Right kidney (tissue), 1 donor: Measurements from ENCODE around the gene NTM.

Experiments used
- DNase-seq: peaks from one replicate; pipeline ENCODE4 v3.0.0-alpha.2; 2016

NTM gene

DNA sequence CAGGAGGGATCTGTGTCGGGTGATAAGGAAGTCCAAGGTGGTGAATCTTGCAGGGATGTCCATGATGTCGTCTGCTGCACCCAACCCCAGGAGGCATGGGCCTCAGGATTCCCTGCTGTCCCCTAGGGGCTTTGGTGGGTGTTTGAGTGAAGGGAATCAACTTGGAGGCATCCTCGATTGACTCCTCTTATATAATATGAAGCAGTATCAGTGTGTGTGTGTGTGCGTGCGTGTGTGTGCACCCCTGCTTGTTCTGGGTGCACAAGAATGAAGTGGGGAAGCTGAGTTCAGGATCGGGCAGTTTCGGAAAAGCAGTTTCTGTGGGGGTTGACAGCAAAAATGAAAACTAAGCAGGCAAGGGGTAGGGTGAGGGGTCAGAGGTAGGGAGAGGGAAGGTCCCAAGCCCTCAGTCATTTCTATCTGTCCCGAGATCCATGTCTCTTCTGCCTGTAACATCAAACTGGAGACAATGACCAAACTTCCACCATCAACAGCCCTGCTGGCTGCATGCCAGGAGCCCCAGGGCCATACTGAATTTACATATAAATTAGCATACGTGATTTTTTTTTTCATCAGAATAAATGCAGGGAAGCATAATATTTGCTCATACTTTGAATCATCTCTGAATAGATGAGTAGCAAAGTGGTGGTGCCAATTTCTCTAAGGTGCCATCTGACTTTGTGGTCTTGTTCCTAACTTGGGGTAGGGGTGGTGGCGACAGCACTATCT is 2.0 kb downstream of the NTM start:
- no peak for DNase-seq

DNA sequence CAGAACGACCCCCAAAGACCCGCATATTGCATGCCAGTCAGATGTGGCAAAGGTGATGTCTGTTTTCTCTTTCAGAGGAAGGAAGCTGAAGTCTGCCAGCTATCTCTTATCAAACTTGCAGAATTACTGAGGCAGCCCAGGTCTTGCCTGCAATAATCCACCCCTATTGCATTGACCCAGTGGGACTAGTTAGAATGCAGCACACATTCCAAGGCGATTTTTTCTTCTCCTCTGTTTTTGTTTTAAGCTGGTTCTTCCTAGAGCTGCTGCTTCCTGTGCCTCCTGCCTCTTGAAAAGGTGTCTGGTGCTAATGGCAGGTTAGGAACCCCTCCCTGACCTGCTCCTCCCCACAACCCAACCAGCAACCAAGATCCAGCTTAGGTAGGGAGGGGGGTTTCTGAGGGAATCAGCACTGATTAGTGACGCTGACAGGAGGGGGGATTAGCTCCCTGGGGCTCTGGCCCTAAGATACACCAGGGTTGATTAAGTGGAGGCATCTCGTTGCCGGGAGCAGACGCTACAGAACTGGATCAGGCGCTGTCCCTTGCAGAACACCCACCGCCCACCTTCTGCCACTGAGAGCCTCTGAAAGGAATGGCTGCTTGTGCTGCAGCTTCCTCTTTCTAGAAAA is 2.8 kb downstream of the NTM start:
- DNase-seq, result no peak

DNA sequence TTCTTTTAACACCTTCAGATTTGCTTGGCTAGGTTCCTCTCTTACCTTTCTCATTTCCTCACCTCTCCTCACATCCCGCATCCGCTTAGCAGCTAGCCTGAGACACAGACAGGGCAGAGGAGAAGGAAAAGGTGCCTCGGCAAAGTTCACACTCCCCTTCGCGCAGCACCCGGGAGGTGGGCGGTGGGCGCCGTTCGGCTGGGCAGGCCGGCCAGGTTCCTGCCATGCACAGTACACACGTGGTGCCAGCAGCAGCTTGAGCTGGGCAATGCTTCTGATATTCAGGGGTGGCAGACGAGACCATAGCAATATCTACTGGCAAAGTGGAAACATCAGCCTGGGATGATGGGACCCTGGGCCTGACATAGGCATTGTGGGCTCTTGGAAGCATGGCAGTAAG is 3.3 kb downstream of the NTM start:
- DNase-seq, result no peak

DNA sequence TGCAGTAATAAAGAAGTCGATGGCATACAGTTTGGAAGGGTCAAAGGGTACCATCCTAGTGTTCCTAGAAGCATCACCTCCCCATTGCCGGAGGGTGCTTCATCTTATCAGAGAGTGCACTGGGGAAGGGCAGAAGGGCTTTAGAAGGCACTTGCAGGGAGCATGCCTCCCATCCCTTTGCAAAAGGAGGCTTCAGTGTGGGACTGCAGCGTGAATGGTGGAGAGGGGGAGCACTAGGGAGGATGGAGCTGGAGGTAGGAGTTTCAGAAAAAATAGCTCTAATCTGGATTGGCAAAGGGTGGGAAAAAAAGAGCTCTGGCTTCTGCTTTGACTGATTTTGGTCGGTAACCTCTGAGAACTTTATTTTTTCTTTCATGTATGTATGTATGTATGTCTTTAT is 5.0 kb downstream of the NTM start:
- DNase-seq, result no peak

DNA sequence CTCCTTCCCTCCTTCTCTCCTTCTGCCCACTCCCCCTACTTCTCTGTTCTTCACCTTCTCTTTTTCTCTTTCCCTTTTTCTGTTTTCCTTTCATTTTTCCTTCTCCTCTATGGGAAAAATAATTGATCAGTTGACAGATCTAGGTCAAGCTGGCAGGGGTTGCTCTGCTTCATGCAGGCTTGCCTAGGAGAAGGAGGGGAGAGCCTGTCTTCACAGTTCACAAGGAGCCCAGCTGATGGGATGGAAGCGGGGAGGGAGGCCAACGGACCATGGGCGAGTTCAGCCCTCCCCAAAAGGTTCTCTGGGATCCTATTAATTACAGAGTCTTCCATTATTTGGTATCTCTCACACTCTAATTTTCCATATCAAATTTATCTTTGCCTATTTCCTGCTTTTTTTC is 5.5 kb downstream of the NTM start:
- DNase-seq, result no peak

DNA sequence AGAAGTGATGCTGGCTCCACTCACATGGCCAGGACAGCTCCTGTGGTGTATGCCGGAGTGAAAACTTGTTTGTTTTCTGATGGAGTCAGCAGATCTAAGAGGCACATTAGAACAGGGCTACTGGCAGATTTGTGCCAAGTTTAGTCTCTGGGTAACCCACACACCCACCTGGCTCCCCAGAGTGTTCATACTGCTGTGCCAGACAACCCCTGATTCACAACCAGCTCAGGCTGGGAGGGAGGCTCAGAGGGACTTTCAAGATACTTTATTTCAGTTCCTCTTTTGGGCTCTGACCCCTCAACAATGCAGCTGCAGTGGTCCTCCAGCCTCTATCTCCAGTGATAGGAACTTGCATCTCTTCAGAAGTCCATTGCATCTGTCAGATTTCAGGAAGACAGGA is 8.5 kb downstream of the NTM start:
- DNase-seq, result no peak

DNA sequence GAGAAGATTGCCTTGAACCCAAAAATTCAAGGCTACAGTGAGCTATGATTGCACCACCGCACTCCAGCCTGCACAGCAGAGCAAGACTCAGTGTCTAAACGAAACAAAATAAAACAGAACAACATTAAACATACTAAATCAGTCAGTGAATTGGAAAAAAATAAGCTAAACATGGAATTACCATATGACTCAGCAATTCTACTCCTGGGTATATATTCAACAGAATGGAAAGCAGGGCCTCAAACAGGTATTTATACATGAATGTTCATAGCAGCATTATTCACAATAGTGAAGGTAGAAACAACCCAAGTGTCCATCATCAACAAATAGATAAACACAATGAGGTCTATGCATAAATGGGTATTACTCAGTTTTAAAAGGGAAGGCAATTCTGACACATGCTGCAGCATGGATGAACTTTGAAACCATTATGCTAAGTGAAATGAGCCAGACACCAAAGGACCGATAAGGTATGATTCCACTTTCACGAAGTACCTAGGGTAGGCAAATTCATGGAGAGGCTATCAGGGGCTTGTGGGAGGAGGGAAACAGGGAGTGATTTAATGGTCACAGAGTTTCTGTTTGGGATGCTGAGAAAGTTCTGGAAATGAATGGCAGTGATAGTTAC is 15.5 kb downstream of the NTM start:
- DNase-seq, result no peak

DNA sequence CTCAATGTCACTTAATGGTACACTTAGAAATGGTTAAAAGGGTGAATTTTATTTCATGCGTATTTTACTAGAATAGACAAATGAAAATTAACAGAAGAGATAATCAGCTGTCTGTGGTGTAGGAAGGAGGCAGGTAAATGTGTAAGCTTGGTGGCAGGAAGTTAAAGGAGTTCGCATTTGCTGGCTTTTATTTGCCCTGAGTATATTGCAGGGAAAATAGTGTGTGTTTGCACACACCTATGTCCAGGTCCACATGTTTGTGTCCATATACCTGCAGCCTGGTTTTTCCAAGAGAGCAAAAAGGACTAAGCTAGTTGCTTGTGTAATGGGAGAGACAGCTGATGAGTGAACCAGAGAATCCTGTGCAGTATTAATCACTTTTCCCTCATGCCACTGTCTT is 16.0 kb downstream of the NTM start:
- DNase-seq, result no peak

DNA sequence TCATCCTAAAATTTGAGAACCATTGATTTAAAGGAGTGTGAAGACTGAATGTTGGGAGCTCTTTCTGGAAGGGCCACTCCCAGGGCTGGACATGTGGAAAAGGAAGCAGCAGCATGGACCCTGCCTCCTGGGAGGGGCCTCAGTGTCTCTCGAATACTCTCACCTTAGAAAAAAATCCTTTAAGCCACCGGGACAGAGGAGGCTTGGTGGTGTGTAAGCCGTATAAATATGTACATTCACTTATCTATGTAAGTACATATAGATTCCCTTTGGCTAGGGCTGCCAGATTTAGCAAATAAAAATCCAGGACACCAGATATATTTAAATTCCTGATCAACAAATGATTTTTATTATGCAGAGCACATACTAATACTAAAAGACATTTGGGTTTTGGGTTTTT is 17.6 kb downstream of the NTM start:
- no peak for DNase-seq

DNA sequence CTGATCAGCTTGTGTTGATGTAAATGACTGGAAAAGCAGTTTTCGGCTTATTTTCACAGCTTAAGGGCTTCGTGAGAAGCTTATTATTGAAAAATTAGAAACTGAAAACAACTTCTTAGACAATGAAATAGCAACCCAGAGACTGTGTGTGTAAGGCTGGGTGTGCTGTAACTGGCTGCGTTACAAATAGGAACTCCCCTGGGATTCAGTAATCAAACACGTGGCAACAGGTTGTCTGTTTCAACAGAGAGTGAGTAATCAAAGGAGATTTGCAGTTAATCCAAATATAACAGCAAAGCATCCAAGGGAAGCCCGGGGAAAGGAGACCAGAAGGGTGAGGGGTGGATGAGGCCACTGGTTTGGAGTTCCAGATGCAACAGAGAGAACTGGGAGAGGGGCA is 19.2 kb downstream of the NTM start:
- no peak for DNase-seq

DNA sequence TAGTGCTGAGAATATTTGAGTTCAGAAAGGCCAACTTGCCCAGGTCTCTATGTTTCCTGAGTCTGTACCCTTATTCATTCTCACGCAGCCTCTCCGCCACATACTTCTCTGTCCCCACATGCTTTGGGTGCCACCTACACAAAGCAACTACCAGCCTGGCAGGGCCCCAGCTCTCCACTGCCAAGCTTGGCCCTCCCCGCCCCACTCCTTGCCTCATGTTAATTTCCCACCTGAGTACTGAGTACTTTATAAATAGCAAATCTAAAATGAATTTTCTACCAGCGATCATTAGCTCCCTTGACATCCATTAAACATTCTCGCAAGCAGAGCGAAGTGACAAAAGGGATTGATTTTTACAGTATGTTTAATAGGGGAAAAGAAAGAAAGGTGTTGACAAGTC is 20.8 kb downstream of the NTM start:
- DNase-seq, result no peak

DNA sequence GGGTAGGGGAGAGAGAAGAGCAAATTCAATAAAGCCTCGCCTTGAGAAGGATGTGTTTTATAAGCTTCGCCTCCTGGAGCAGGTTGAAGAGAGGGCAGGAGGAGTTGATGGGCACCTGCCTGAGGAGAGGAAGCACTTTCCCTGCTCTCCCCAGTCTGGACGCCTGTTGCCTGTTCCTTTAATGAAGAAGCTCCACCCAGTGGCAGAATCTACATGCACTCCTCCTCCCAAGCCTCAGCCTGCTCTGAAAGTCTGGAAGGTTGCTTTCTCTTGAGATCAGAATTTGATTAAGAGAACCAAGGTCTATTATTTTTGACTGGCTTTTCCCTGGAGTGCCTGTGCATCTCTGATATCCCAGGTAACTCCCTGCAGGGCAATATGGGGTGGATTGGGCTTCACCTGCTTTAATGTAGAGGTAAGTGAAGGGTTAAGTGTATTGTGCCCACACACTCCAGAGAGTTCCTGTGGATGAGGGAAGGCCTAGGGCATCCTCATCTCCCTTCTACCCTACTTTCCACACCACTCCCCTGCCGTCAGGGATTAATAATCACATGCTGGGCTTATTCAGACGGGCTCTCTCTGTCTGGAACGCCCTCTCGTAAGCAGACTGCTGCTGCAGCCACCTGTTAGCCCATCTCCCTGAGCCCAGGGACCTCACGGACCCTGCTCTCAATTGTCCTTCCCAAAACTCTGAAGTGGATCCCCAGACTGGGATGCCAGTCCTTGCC is 22.3 kb downstream of the NTM start:
- no peak for DNase-seq

DNA sequence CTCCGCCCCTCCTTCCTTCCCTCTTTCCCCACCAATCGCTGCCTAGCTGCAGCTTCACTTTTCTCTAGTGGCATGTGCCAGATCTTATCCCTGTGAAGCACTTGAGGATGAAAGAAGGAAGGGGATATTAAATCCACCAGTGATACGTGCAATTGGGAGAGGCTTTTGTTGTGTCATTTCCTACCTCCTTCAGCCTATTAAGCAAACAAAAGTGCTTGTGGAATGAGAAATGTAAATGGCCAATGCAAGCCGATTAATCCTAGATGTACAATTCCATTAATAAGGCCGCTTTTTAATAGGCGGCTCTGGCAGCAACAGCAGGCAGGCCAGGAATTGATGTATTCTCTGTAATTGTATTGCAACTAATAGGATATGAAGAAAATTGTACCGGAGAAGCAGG is 23.3 kb downstream of the NTM start:
- no peak for DNase-seq

DNA sequence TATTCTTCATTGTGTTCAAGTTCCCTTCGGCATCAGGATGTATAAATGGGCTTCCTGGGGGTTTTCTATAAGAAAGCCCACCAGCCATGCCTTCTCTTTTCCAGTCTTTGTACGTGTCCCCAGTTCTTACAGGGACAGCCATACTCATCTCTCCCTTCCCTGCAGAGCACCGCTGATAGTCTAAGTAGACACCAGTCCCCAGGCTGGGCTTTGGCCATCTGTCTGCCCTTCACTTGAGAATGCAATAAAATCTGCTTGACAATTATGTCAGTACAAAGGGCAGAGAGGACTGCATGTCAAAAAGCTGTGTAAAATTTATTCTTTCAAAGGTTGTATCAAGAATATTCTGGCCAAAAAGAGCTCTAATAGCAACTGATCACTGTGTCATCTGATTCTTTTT is 27.3 kb downstream of the NTM start:
- no peak for DNase-seq

DNA sequence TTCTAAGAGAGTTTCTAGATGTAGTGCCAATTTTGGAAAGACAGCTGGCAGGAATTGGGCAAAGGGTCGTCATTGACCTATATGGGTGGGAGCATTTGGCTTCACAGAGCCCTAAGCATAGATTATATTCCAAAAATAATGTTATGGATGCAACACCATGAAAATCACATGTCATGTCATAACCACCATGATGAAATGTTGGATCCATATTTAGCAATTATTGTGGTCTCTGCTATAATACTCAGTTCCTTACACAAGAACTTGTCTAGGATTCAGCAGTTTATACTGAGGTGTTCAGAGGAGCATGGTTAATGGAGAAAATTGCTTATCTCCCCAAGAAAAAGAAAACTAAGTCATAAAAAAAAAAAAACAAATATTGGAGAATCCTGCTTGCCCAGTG is 31.6 kb downstream of the NTM start:
- no peak for DNase-seq

DNA sequence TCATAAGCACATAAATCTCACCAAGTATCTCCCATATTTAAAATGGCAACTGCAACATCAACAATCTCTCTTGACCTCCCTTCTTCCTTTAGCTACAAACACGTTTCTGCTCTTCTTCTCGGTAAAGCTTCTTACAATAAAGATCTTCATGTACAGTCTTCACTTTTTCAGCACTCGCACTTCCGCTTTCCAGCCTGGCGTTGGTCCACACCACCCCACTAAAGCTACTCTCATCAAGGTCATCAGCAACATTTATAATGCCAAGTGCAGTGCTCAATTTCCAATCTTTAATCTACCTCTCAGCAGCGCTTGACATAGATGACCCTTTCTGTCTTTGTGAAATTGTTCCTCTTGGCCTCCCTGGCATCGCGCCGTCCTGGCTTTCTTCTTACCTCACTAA is 33.6 kb downstream of the NTM start:
- no peak for DNase-seq

DNA sequence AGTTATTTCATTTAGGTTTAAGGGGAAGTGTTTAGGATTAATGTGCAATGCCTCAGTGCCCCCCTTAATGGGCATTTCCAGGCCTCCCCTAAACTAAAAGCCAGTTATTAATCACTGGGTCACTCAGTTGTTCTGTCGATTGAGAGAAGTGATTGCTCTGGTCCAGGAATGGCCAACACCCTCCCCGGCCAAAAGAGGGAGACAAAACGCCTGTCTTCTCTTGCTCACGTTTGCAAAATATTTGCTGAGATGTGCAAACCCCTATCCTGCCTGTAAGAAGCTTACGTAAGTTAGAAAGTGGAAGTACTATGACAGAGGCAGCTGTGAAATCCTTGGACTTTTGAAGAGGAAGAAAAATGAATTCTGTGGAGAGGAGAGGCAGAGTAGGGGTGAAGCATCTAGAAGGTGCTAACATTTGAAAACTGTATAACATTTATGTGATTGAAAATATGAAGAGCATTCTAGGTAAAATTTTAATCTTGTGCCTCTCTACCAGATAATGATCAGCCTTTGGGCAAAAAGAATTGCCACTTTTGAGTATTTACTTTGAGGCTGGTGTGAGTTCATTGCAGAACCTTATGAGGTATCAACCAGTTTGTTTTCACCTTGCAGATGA is 37.7 kb downstream of the NTM start:
- no peak for DNase-seq

DNA sequence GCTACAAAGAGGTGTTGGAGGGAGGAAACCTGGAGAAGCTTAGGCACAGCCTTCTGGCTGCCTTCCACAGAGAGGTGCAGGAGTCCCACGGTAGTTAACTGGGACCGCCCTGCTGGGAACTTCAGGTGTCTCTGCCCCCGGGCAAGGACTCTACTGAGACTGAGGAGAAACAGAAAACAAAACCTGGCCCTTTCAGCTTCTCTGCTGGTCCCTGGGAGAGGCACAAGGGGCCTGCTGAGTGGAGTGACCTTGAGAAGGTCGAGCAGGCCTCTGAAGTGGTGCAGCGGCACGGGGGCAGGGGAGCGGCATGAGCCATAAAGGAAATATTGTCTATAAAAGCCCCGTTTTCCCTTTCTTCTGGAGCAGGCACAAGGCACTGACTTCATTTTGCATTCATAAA is 38.9 kb downstream of the NTM start:
- no peak for DNase-seq

DNA sequence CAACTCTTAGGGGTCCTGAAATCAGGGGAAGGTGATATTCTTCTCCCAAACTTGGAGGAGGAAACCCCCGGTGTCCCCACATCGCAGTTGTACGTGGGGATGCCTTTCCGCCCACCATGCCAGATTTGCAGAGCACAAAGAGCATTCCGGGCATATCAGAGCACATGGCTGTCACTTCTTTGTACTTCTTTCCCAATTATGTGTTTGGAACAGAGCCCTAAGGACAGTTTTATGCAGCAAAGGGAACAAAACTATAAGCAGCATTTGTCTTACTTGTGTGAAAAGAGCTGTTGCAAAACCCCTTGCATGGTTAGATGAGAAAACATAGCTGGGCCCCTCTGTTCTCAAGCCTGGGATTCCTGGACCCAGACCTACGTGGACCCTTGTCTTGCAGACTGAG is 41.2 kb downstream of the NTM start:
- no peak for DNase-seq

DNA sequence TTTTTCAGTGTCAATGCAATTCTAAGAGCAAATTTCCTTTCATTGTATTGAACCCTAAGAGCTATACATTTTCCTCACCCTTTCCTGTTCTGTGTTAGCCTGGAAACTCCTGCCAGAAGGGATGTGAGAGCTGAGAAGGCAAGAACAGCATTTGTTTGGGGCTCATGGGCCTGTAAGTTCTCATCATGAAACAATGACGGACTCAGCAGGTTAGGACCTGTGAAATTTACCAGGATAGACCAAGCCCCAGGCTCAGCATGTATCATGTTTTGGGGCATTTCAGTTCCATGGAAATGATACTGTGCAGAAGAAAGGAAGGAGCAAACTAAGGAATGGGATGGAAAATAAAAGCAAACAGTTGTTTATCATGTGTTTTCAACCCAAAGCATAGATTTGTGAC is 41.6 kb downstream of the NTM start:
- no peak for DNase-seq

DNA sequence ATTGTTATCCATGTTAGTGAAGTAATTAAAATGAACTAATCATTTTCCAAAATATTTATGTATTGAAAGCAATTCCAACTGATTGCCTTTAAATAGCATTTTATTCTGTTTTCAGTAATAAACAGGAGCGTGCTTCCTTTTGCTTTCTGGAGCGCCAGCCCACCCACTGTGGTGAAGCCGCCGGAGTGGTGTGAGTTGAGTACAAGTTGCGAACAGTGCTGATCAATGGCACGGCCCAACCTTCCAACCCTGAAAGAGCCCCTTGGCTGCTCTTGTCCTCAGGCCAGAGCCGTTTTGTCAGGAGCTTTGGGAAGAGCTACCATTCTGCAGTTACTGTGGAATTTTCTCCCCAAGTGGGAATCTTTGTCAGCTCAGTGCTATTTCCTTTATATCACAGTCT is 42.8 kb downstream of the NTM start:
- no peak for DNase-seq

DNA sequence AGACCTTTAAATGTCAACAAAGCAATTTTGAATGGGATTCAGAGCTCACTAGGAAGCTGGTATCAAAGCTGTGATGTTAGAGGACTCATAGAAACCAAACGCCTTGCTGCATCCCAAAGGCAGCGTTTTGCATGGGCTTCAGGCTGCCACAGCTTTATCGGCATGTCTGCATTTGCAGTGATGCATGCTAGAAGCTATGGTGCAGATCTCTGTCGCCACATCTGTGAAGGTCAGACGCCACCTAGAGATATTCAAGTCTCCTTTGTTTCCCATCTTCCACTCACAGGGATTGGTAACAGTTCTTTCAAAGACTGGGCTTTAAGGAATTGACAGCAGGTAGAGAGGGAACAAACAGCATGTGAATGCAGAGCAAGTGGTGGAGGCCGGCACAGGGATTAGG is 47.8 kb downstream of the NTM start:
- no peak for DNase-seq
